H1 (cell line): ENCODE measurements around the gene YWHAG. TPM values are rescaled to one million over a fixed set of nuclear protein-coding genes. Genes with fewer than 3 reads are reported as not detected.
"Not testable (repeated sequence)": the region's sequence is repeated elsewhere in the genome, so short reads cannot be mapped to it uniquely, and the experiment has no call there.

Experiments used
- CTCF ChIA-PET: fragments of 300-600 bp; sonication (Branson Sonifier 250); formaldehyde crosslinking; loops from one replicate; lab custom pipeline; 2021; ENCODE audit not compliant: partially characterized antibody; lab: Charles Lee
- POLR2A ChIA-PET: fragments of 300-600 bp; sonication (Branson Sonifier 250); formaldehyde crosslinking; loops from one replicate; lab custom pipeline; 2021; ENCODE audit warnings: inconsistent platforms; ENCODE audit not compliant: partially characterized antibody; lab: Charles Lee
- DNase-seq, 2 experiments: peaks; one replicate each; pipeline versions ENCODE4 v3.0.0 to v3.0.0-alpha.2; 2010 to 2022; ENCODE audit warnings: low spot score in 2 of 2, low read depth in 1 of 2, mixed read lengths in 1 of 2
- FAIRE-seq: peaks from 2 replicates; lab custom pipeline; 2011; peaks lifted over from hg19 to GRCh38; lab: Jason Lieb, UNC
- H2AFZ ChIP-seq: 2 replicates; pipeline ENCODE4 v1.8.1; 2012; ENCODE audit warnings: low read length, inconsistent platforms
- H2AK5ac ChIP-seq: 2 replicates; pipeline ENCODE4 v1.6.1; 2013; ENCODE audit warnings: low read depth, low read length
- H2BK120ac ChIP-seq: replicated peaks from 2 replicates; pipeline ENCODE3; 2013; ENCODE audit warnings: low read depth, low read length, inconsistent platforms
- H2BK12ac ChIP-seq: 2 replicates; pipeline ENCODE4 v1.6.1; 2013; ENCODE audit warnings: low read depth, low read length
- H2BK15ac ChIP-seq: 2 replicates; pipeline ENCODE4 v1.6.1; 2013; ENCODE audit warnings: low read length
- H2BK20ac ChIP-seq: 2 replicates; pipeline ENCODE4 v1.6.1; 2013; ENCODE audit warnings: low read length
- H2BK5ac ChIP-seq: 2 replicates; pipeline ENCODE4 v1.6.1; 2013; ENCODE audit warnings: low read depth, low read length
- H3K14ac ChIP-seq: 2 replicates; pipeline ENCODE4 v1.6.1; 2013; ENCODE audit warnings: inconsistent platforms; ENCODE audit not compliant: insufficient read length
- H3K18ac ChIP-seq: 2 replicates; pipeline ENCODE4 v1.6.1; 2013; ENCODE audit warnings: low read length; ENCODE audit errors: extremely low read depth
- H3K23ac ChIP-seq: 2 replicates; pipeline ENCODE4 v1.6.1; 2013; ENCODE audit warnings: inconsistent platforms; ENCODE audit not compliant: insufficient read length
- H3K23me2 ChIP-seq: 2 replicates; pipeline ENCODE4 v1.6.1; 2013; ENCODE audit warnings: low read depth, low read length
- H3K27ac ChIP-seq: 2 replicates; pipeline ENCODE4 v1.6.1; 2011; ENCODE audit warnings: low read depth, low read length, inconsistent platforms
- H3K27me3 ChIP-seq, 4 experiments: replicated peaks in 1 of 4; 1 replicate in 1 of 4; 2 replicates in 3 of 4; pipeline versions ENCODE4 v1.6.1 to v1.8.1; 2011 to 2013; ENCODE audit warnings: low read length in 3 of 4, mild to moderate bottlenecking in 3 of 4, inconsistent platforms in 2 of 4, mixed read lengths in 2 of 4, moderate library complexity in 1 of 4; ENCODE audit not compliant: control insufficient read depth in 3 of 4, insufficient read depth in 3 of 4; ENCODE audit errors: extremely low read depth in 1 of 4
- H3K36me3 ChIP-seq, 4 experiments: 2 replicates each; pipeline versions ENCODE4 v1.6.1 to v1.8.1; 2011 to 2013; ENCODE audit warnings: mild to moderate bottlenecking in 4 of 4, low read length in 3 of 4, moderate library complexity in 2 of 4, control low read depth in 1 of 4, inconsistent platforms in 1 of 4; ENCODE audit not compliant: insufficient read depth in 4 of 4, control insufficient read depth in 2 of 4
- H3K4ac ChIP-seq: replicated peaks from 2 replicates; pipeline ENCODE3; 2013; ENCODE audit warnings: low read length, low read depth, mixed read lengths, inconsistent platforms; ENCODE audit not compliant: insufficient read length
- H3K4me1 ChIP-seq, 4 experiments: replicated peaks in 1 of 4; 1 replicate in 1 of 4; 2 replicates in 3 of 4; pipeline versions ENCODE4 v1.6.1 to v1.8.1; 2011 to 2013; ENCODE audit warnings: low read length in 3 of 4, inconsistent platforms in 2 of 4, mixed read lengths in 1 of 4; ENCODE audit not compliant: insufficient read depth in 4 of 4, control insufficient read depth in 3 of 4
- H3K4me2 ChIP-seq, 2 experiments: 2 replicates each; pipeline versions ENCODE4 v1.6.1 to v1.8.1; 2011 to 2013; ENCODE audit warnings: low read depth in 2 of 2, low read length in 2 of 2, control low read depth in 1 of 2, inconsistent platforms in 1 of 2, mild to moderate bottlenecking in 1 of 2; ENCODE audit not compliant: insufficient read depth in 1 of 2
- H3K4me3 ChIP-seq, 4 experiments: fragments of 200-600, 300-600 bp in 1 of 4; sonication (generic), shearing (Covaris generic), sonication (Bioruptor Twin) in 1 of 4; 2 replicates each; pipeline versions ENCODE4 v1.5.1 to v1.8.1; 2011 to 2016; ENCODE audit warnings: low read length in 4 of 4, low read depth in 3 of 4, control low read depth in 2 of 4, inconsistent platforms in 2 of 4, mild to moderate bottlenecking in 2 of 4, mixed read lengths in 1 of 4, moderate library complexity in 1 of 4; ENCODE audit not compliant: insufficient read depth in 2 of 4; ENCODE audit errors: extremely low read depth in 1 of 4
- H3K56ac ChIP-seq: replicated peaks from 2 replicates; pipeline ENCODE3; 2013; ENCODE audit warnings: low read depth, mild to moderate bottlenecking, mixed read lengths, low read length, inconsistent platforms; ENCODE audit not compliant: insufficient read length
- H3K79me1 ChIP-seq: 2 replicates; pipeline ENCODE4 v1.6.1; 2013; ENCODE audit warnings: low read depth, low read length, control low read depth
- H3K79me2 ChIP-seq, 2 experiments: 2 replicates each; pipeline versions ENCODE4 v1.6.1 to v1.8.1; 2012 to 2013; ENCODE audit warnings: low read length in 2 of 2, mild to moderate bottlenecking in 2 of 2, inconsistent platforms in 1 of 2; ENCODE audit not compliant: insufficient read depth in 2 of 2, control insufficient read depth in 1 of 2
- H3K9ac ChIP-seq, 4 experiments: replicated peaks in 1 of 4; 1 replicate in 1 of 4; 2 replicates in 3 of 4; pipeline versions ENCODE4 v1.6.1 to v1.8.1; 2011 to 2013; ENCODE audit warnings: low read depth in 3 of 4, low read length in 3 of 4, control low read depth in 2 of 4, mild to moderate bottlenecking in 2 of 4, moderate library complexity in 2 of 4, inconsistent platforms in 1 of 4; ENCODE audit errors: extremely low read depth in 1 of 4
- H3K9me3 ChIP-seq, 2 experiments: 2 replicates each; pipeline versions ENCODE4 v1.6.1 to v1.8.1; 2012 to 2013; ENCODE audit warnings: mild to moderate bottlenecking in 2 of 2, moderate library complexity in 2 of 2, control low read depth in 1 of 2, inconsistent platforms in 1 of 2, low read depth in 1 of 2, low read length in 1 of 2, mixed read lengths in 1 of 2; ENCODE audit not compliant: insufficient read depth in 2 of 2
- H4K20me1 ChIP-seq, 2 experiments: replicated peaks in 1 of 2; 2 replicates each; pipeline versions ENCODE3 to v1.8.1; 2011 to 2013; ENCODE audit warnings: inconsistent platforms in 2 of 2, low read length in 2 of 2, mild to moderate bottlenecking in 1 of 2; ENCODE audit not compliant: insufficient read depth in 2 of 2, control insufficient read depth in 1 of 2
- H4K5ac ChIP-seq: 2 replicates; pipeline ENCODE4 v1.6.1; 2013; ENCODE audit warnings: low read length, low read depth, mixed read lengths, inconsistent platforms; ENCODE audit not compliant: insufficient read length
- H4K8ac ChIP-seq: 2 replicates; pipeline ENCODE4 v1.8.0; 2013; ENCODE audit warnings: mild to moderate bottlenecking, moderate library complexity, low read length, inconsistent platforms; ENCODE audit not compliant: insufficient read depth; ENCODE audit errors: extremely low read depth
- H4K91ac ChIP-seq: replicated peaks from 2 replicates; pipeline ENCODE3; 2013; ENCODE audit warnings: low read length, mixed read lengths, inconsistent platforms; ENCODE audit not compliant: insufficient read length
- POU5F1 ChIP-seq: IDR thresholded peaks from 2 replicates; pipeline ENCODE4 v1.6.1; 2011; ENCODE audit warnings: low read depth, mild to moderate bottlenecking, low read length, moderate library complexity
- WGBS, 2 experiments: shearing (Covaris generic) in 1 of 2; methylation state at CpG; one replicate each; pipeline versions ENCODE4 v1.1.6 to v1.1.7; 2013 to 2015; ENCODE audit warnings: low lambda C conversion rate in 2 of 2, mixed read lengths in 2 of 2, inconsistent platforms in 1 of 2, low coverage in 1 of 2, missing lambda C conversion rate in 1 of 2; ENCODE audit not compliant: insufficient replicate concordance in 2 of 2, insufficient coverage in 1 of 2, insufficient read length in 1 of 2; ENCODE audit errors: extremely low coverage in 1 of 2, missing lambda C conversion rate in 1 of 2; 5-methylcytosine and 5-hydroxymethylcytosine counted together
- polyA plus RNA-seq, 7 experiments: library from polyadenylated mRNA; depleted of rRNA in 3 of 7; stranded (reverse) in 5 of 7; unstranded in 2 of 7; fragments of >200 nt in 5 of 7; fragments of 200-250 nt in 2 of 7; gene quantifications; 1 replicate in 5 of 7; 2 replicates in 1 of 7; 4 replicates in 1 of 7; pipeline versions ENCODE4 v1.2.1 to v1.2.3, GENCODE V29; 2011 to 2013; ENCODE audit warnings: missing spikeins in 2 of 7, mixed read lengths in 2 of 7
- total RNA-seq: library from RNA; stranded (reverse); fragmentation: NEBNext Ultra II Directional; extraction: Animal tissue kit (Norgen Biotek cat#: 25700); gene quantifications from 2 replicates; pipeline ENCODE4 v1.2.1, GENCODE V29; 2021

Gene YWHAG
- total and polyA plus RNA-seq, 2 of the 8 experiments (the other 6 are each of a cell fraction or from before 2014, with no cell fraction given) = 57.2 to 241 TPM

- TF ChIP-seq POU5F1 = no peak
Measured at GRCh38 chr7:76315364-76315763, 43.4 kb downstream of the YWHAG start (continued).

GRCh38 chr7:76314740-76315139 is 44.1 kb downstream of the YWHAG start:
- H2BK15ac ChIP-seq, H3K23me2 ChIP-seq, H3K4me3 ChIP-seq, H3K18ac ChIP-seq, H4K8ac ChIP-seq, H2BK12ac ChIP-seq, H3K4me2 ChIP-seq, H3K79me1 ChIP-seq, H2AK5ac ChIP-seq, H3K79me2 ChIP-seq, H3K36me3 ChIP-seq, H3K23ac ChIP-seq, H2AFZ ChIP-seq, H4K20me1 ChIP-seq, H2BK20ac ChIP-seq, H3K9me3 ChIP-seq, H3K27me3 ChIP-seq, H2BK5ac ChIP-seq, H3K56ac ChIP-seq, DNase-seq, FAIRE-seq, H3K9ac ChIP-seq, H2BK120ac ChIP-seq, H4K91ac ChIP-seq, H3K14ac ChIP-seq, H3K4ac ChIP-seq, H3K27ac ChIP-seq, H4K5ac ChIP-seq: not testable (repeated sequence)
- WGBS, 2 experiments = 91% methylated on average over 5 of the region's 6 CpGs; no CpG with 5 or more reads in 1 of the 2 experiments
- peaks cover 0 to 14% (median 7%) of the 10 kb centered on the region in 4 experiments; a peak in 6 of 7 replicates for H3K4me1 ChIP-seq
- CTCF ChIA-PET = interaction anchor here (0.6 to 20.9 kb wide), 25 partner anchors 11 to 286 kb away, joined by 3 to 426 read pairs (median 7); partner anchors contain the start of genes HSPB1, MDH2, SRRM3 and STYXL1
- POLR2A ChIA-PET = interaction anchor here (1.0 to 2.9 kb wide), 12 partner anchors 10 to 248 kb away, joined by 3 to 14 read pairs (median 4); partner anchors contain the start of gene HSPB1
